ENCODE results near the gene ADD3. TPM values are rescaled to one million over a fixed set of nuclear protein-coding genes. Genes with fewer than 3 reads are reported as not detected.
A peak's percentile ranks its signal among the peaks of the same experiment; 100 is the strongest.

The ADD3 gene
- total RNA-seq, 2 experiments from 2014 or later, result 85.2 to 85.8 TPM

GRCh38 chr10:110008518-110009339 lies 945 bp downstream of the ADD3 start:
- intact Hi-C loops (cut with micrococcal nuclease), result loop anchor here (1.0 to 5.0 kb wide), 3 partner anchors 85 to 854 kb away; partner anchors contain the start of gene XPNPEP1
- H3K36me3 Mint-ChIP-seq (ENCODE audit: low read depth), result no peaks in the 10 kb centered on the region
- H3K9me3 Mint-ChIP-seq, result no peaks in the 10 kb centered on the region
- DNase-seq, result peak; percentile 64
- CTCF ChIA-PET, result interaction anchor here (0.8 to 2.9 kb wide), 6 partner anchors 27 to 119 kb away, joined by 3 to 12 read pairs (median 4); no protein-coding TSS in a partner anchor
- peaks cover 47% of the 10 kb centered on the region for H3K4me1 Mint-ChIP-seq (ENCODE audit: low read depth)
- H3K27me3 Mint-ChIP-seq (ENCODE audit: low read depth), result no peaks in the 10 kb centered on the region
- H3K4me3 Mint-ChIP-seq, result no peak overlapping the region
- peak overlapping the region; percentile 91 for H3K27ac Mint-ChIP-seq

- H3K9me3 Mint-ChIP-seq, result no peaks in the 10 kb centered on the region
- CTCF ChIA-PET, result interaction anchor here (0.6 to 2.9 kb wide), 8 partner anchors 24 to 167 kb away, joined by 3 to 12 read pairs (median 6); no protein-coding TSS in a partner anchor
- H3K4me3 Mint-ChIP-seq, result no peak overlapping the region
- DNase-seq, result peak; percentile 67
- intact Hi-C loops (cut with micrococcal nuclease), result loop anchor here (1.0 to 5.0 kb wide), 11 partner anchors 25 to 852 kb away; no protein-coding TSS in a partner anchor
- H3K4me1 Mint-ChIP-seq (ENCODE audit: low read depth), result peaks cover 52% of the 10 kb centered on the region
- peak overlapping the region; percentile 91 for H3K27ac Mint-ChIP-seq
- no peaks in the 10 kb centered on the region for H3K36me3 Mint-ChIP-seq (ENCODE audit: low read depth)
- no peaks in the 10 kb centered on the region for H3K27me3 Mint-ChIP-seq (ENCODE audit: low read depth)
Measured at GRCh38 chr10:110009736-110010475, 2.1 kb downstream of the ADD3 start.

GRCh38 chr10:110010486-110011378 lies 2.9 kb downstream of the ADD3 start:
- Mint-ChIP-seq H3K36me3 (ENCODE audit: low read depth) (no peaks in the 10 kb centered on the region), H3K4me3 (no peak overlapping the region), H3K27me3 (ENCODE audit: low read depth) (no peaks in the 10 kb centered on the region), H3K9me3 (no peaks in the 10 kb centered on the region), H3K27ac (peak overlapping the region; percentile 91), H3K4me1 (ENCODE audit: low read depth) (peaks cover 58% of the 10 kb centered on the region)
- no peak for DNase-seq
- intact Hi-C loops (cut with micrococcal nuclease), result loop anchor here (1.0 to 5.0 kb wide), 9 partner anchors 25 to 215 kb away; no protein-coding TSS in a partner anchor
- CTCF ChIA-PET, result interaction anchor here (0.6 to 2.9 kb wide), 9 partner anchors 23 to 166 kb away, joined by 3 to 12 read pairs (median 4); no protein-coding TSS in a partner anchor

GRCh38 chr10:110011681-110012080 lies 3.9 kb downstream of the ADD3 start:
- no peak for DNase-seq
- Mint-ChIP-seq H3K4me3 (no peak overlapping the region), H3K27me3 (ENCODE audit: low read depth) (no peaks in the 10 kb centered on the region), H3K9me3 (no peaks in the 10 kb centered on the region), H3K36me3 (ENCODE audit: low read depth) (no peaks in the 10 kb centered on the region), H3K27ac (peak overlapping the region; percentile 82), H3K4me1 (ENCODE audit: low read depth) (peaks cover 68% of the 10 kb centered on the region)
- CTCF ChIA-PET, result interaction anchor here (0.6 to 2.1 kb wide), 3 partner anchors 23 to 127 kb away, joined by 3 to 7 read pairs (median 6); no protein-coding TSS in a partner anchor
- intact Hi-C loops (cut with micrococcal nuclease), result loop anchor here (2.0 to 5.0 kb wide), 3 partner anchors 57 to 97 kb away; no protein-coding TSS in a partner anchor

- intact Hi-C loops (cut with micrococcal nuclease), result loop anchor here (5.0 kb wide), 1 partner anchor 76 kb away; no protein-coding TSS in a partner anchor
- H3K4me3 Mint-ChIP-seq, result peak overlapping the region; percentile 34
- CTCF ChIA-PET, result interaction anchor here (1.2 to 2.0 kb wide), 3 partner anchors 9 to 34 kb away, joined by 3 to 10 read pairs (median 3); no protein-coding TSS in a partner anchor
- peak overlapping the region; percentile 86 for H3K27ac Mint-ChIP-seq
- H3K4me1 Mint-ChIP-seq (ENCODE audit: low read depth), result peaks cover 85% of the 10 kb centered on the region
- no peaks in the 10 kb centered on the region for H3K9me3 Mint-ChIP-seq
- no peaks in the 10 kb centered on the region for H3K27me3 Mint-ChIP-seq (ENCODE audit: low read depth)
- H3K36me3 Mint-ChIP-seq (ENCODE audit: low read depth), result no peaks in the 10 kb centered on the region
- peak; percentile 48 for DNase-seq
Measured at GRCh38 chr10:110013630-110014293, 6.0 kb downstream of the ADD3 start.

- H3K36me3 Mint-ChIP-seq (ENCODE audit: low read depth), result no peaks in the 10 kb centered on the region
- H3K4me3 Mint-ChIP-seq, result no peak overlapping the region
- DNase-seq, result no peak
- no peaks in the 10 kb centered on the region for H3K9me3 Mint-ChIP-seq
- intact Hi-C loops (cut with micrococcal nuclease), result loop anchor here (1.0 kb wide), 2 partner anchors 38 to 132 kb away; no protein-coding TSS in a partner anchor
- no peaks in the 10 kb centered on the region for H3K27me3 Mint-ChIP-seq (ENCODE audit: low read depth)
- H3K4me1 Mint-ChIP-seq (ENCODE audit: low read depth), result peaks cover 77% of the 10 kb centered on the region
- peak overlapping the region; percentile 75 for H3K27ac Mint-ChIP-seq
- CTCF ChIA-PET, result interaction anchor here (0.8 to 2.0 kb wide), 6 partner anchors 12 to 137 kb away, joined by 3 to 5 read pairs (median 4); no protein-coding TSS in a partner anchor
Measured at GRCh38 chr10:110016039-110016438, 8.3 kb downstream of the ADD3 start.

- Mint-ChIP-seq H3K27me3 (ENCODE audit: low read depth) (no peaks in the 10 kb centered on the region), H3K4me3 (peak overlapping the region; percentile 30), H3K36me3 (ENCODE audit: low read depth) (no peaks in the 10 kb centered on the region), H3K27ac (no peak overlapping the region), H3K4me1 (ENCODE audit: low read depth) (peaks cover 78% of the 10 kb centered on the region), H3K9me3 (no peaks in the 10 kb centered on the region)
- DNase-seq, result no peak
- intact Hi-C loops (cut with micrococcal nuclease), result no loop called here
- CTCF ChIA-PET, result no interaction called here
Measured at GRCh38 chr10:110017052-110017451, 9.3 kb downstream of the ADD3 start.

GRCh38 chr10:110017907-110018306 lies 10.1 kb downstream of the ADD3 start:
- CTCF ChIA-PET, result interaction anchor here (0.6 to 1.1 kb wide), 4 partner anchors 11 to 1392 kb away, joined by 3 to 5 read pairs (median 3); no protein-coding TSS in a partner anchor
- H3K27ac Mint-ChIP-seq, result no peak overlapping the region
- DNase-seq, result no peak
- H3K27me3 Mint-ChIP-seq (ENCODE audit: low read depth), result no peaks in the 10 kb centered on the region
- H3K9me3 Mint-ChIP-seq, result no peaks in the 10 kb centered on the region
- intact Hi-C loops (cut with micrococcal nuclease), result no loop called here
- H3K4me3 Mint-ChIP-seq, result no peak overlapping the region
- peaks cover 74% of the 10 kb centered on the region for H3K4me1 Mint-ChIP-seq (ENCODE audit: low read depth)
- no peaks in the 10 kb centered on the region for H3K36me3 Mint-ChIP-seq (ENCODE audit: low read depth)

- Mint-ChIP-seq H3K9me3 (no peaks in the 10 kb centered on the region), H3K4me1 (ENCODE audit: low read depth) (peaks cover 70% of the 10 kb centered on the region), H3K27me3 (ENCODE audit: low read depth) (no peaks in the 10 kb centered on the region), H3K27ac (no peak overlapping the region), H3K36me3 (ENCODE audit: low read depth) (no peaks in the 10 kb centered on the region), H3K4me3 (no peak overlapping the region)
- CTCF ChIA-PET, result no interaction called here
- DNase-seq, result no peak
- intact Hi-C loops (cut with micrococcal nuclease), result no loop called here
Measured at GRCh38 chr10:110020265-110020664, 12.5 kb downstream of the ADD3 start.

GRCh38 chr10:110022716-110023504 lies 15.1 kb downstream of the ADD3 start:
- peak overlapping the region; percentile 69 for H3K27ac Mint-ChIP-seq
- DNase-seq, result no peak
- no peaks in the 10 kb centered on the region for H3K36me3 Mint-ChIP-seq (ENCODE audit: low read depth)
- peak overlapping the region; percentile 2 for H3K4me3 Mint-ChIP-seq
- intact Hi-C loops (cut with micrococcal nuclease), result no loop called here
- CTCF ChIA-PET, result interaction anchor here (0.6 to 2.2 kb wide), 3 partner anchors 9 to 688 kb away, joined by 3 to 7 read pairs (median 4); no protein-coding TSS in a partner anchor
- peaks cover 62% of the 10 kb centered on the region for H3K4me1 Mint-ChIP-seq (ENCODE audit: low read depth)
- no peaks in the 10 kb centered on the region for H3K27me3 Mint-ChIP-seq (ENCODE audit: low read depth)
- no peaks in the 10 kb centered on the region for H3K9me3 Mint-ChIP-seq

Measured in activated naive CD4-positive, alpha-beta T cell treated with anti-CD3 and anti-CD28 coated beads for 36 hours (primary cell).